Activated B cell treated with CpG ODN at 0.5 μM for 24 hours (primary cell): ENCODE data around the gene ATP6V1F. TPM values are rescaled to one million over a fixed set of nuclear protein-coding genes. Genes with fewer than 3 reads are reported as not detected.

Experiments used
- ATAC-seq: fragments of 200-7000 bp; cut with Tn5 transposase; one replicate; pipeline ENCODE4 v1.10.0; 2021; ENCODE audit warnings: low read depth, mild to moderate bottlenecking, moderate library complexity
- CTCF ChIA-PET: fragments of 350-600 bp; sonication (Branson Sonifier 250); formaldehyde crosslinking; loops from one replicate; lab custom pipeline; 2021; ENCODE audit warnings: antibody characterized with exemption; lab: Charles Lee
- POLR2A ChIA-PET: fragments of 350-600 bp; sonication (Branson Sonifier 250); formaldehyde crosslinking; loops from one replicate; lab custom pipeline; 2021; ENCODE audit warnings: antibody characterized with exemption; lab: Charles Lee
- DNase-seq: peaks from one replicate; pipeline ENCODE4 v3.0.0; 2022
- H3K27ac Mint-ChIP-seq: one replicate; pipeline ENCODE4 v1.8.0; 2020; ENCODE audit warnings: mixed read lengths
- H3K27me3 Mint-ChIP-seq: one replicate; pipeline ENCODE4 v1.8.0; 2021; ENCODE audit warnings: mixed read lengths
- H3K36me3 Mint-ChIP-seq: one replicate; pipeline ENCODE4 v1.8.0; 2021; ENCODE audit warnings: low read depth, mixed read lengths
- H3K4me1 Mint-ChIP-seq: one replicate; pipeline ENCODE4 v1.8.0; 2021; ENCODE audit warnings: mixed read lengths
- H3K4me3 Mint-ChIP-seq: one replicate; pipeline ENCODE4 v1.8.0; 2020; ENCODE audit warnings: mild to moderate bottlenecking, mixed read lengths
- H3K9me3 Mint-ChIP-seq: one replicate; pipeline ENCODE4 v1.8.0; 2020; ENCODE audit warnings: mixed read lengths
- intact Hi-C: fragments of 100-400 bp; cut with micrococcal nuclease; formaldehyde crosslinking; loops from one replicate; pipeline ENCODE4 v1.15.1; 2024
- total RNA-seq: library from RNA; stranded (reverse); gene quantifications from 2 replicates; pipeline ENCODE4 v1.2.3, GENCODE V29; 2022
- TF ChIP-seq, protein P1 (sequence below): fragments of 200-600 bp; IDR thresholded peaks from one replicate; pipeline ENCODE4 v1.8.0; 2022; ENCODE audit warnings: antibody characterized with exemption, mild to moderate bottlenecking

Gene ATP6V1F
- total RNA-seq, 1 donor from 2014 or later = 100.0 TPM

DNA sequence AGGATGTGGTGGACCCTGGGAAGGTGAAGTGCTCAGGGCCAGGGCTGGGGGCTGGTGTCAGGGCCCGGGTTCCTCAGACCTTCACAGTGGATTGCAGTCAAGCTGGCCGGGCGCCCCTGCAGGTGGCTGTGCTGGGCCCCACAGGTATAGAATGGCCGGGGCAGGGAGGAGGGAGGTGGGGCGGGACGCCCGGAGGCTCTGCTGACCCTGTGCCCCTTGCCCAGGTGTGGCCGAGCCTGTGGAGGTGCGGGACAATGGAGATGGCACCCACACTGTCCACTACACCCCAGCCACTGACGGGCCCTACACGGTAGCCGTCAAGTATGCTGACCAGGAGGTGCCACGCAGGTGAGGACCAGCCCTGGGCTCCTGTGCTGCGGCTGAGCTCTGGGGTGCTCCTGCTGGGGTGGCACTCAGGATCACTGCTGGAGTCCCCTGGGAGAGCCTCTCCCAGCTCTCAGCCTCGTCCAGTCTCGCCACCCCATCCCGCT, 14.9 kb upstream of the ATP6V1F start:
- TF ChIP-seq, protein P1, sequence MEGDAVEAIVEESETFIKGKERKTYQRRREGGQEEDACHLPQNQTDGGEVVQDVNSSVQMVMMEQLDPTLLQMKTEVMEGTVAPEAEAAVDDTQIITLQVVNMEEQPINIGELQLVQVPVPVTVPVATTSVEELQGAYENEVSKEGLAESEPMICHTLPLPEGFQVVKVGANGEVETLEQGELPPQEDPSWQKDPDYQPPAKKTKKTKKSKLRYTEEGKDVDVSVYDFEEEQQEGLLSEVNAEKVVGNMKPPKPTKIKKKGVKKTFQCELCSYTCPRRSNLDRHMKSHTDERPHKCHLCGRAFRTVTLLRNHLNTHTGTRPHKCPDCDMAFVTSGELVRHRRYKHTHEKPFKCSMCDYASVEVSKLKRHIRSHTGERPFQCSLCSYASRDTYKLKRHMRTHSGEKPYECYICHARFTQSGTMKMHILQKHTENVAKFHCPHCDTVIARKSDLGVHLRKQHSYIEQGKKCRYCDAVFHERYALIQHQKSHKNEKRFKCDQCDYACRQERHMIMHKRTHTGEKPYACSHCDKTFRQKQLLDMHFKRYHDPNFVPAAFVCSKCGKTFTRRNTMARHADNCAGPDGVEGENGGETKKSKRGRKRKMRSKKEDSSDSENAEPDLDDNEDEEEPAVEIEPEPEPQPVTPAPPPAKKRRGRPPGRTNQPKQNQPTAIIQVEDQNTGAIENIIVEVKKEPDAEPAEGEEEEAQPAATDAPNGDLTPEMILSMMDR = no peak
- Mint-ChIP-seq H3K36me3 (no peaks in the 10 kb centered on the region), H3K9me3 (no peaks in the 10 kb centered on the region), H3K27me3 (no peaks in the 10 kb centered on the region), H3K4me3 (no peak overlapping the region), H3K4me1 (no peaks in the 10 kb centered on the region), H3K27ac (no peak overlapping the region)
- intact Hi-C loops = loop anchor here (2.0 kb wide), 1 partner anchor 15 kb away; the partner anchor contains the start of gene ATP6V1F
- ChIA-PET CTCF (no interaction called here), POLR2A (no interaction called here)
- DNase-seq (no peak), ATAC-seq (no peak)

DNA sequence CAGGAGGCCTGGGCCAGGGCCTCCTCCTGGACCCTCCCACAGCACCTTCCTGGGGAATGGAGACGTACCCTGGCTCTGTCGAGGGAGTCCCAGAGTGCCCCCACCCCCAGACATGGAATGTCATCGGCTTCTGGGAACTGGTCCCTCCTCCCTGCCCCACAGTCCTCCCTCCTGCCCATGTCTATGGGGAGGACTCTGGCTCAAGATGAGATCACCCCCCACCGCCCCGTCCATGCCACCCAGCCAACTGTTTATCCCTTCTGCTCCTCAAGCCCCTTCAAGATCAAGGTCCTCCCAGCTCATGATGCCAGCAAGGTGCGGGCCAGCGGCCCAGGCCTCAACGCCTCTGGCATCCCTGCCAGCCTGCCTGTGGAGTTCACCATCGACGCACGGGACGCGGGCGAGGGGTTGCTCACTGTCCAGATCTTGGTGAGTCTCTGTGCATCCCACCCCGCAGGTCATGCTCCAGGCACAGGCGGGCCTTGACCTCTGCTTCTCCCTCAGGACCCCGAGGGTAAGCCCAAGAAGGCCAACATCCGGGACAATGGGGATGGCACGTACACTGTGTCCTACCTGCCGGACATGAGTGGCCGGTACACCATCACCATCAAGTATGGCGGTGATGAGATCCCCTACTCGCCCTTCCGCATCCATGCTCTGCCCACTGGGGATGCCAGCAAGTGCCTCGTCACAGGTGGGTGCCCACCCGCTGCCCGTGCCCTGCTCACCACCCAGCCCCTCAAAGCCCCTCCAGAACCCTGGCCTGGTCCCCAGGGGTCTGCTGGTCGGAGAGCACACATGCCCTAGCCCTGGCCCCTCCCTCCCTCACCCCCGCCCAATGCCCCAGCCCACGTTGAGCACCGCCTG, 14.1 kb upstream of the ATP6V1F start:
- Mint-ChIP-seq H3K36me3 (no peaks in the 10 kb centered on the region), H3K27me3 (peaks cover 5% of the 10 kb centered on the region), H3K27ac (no peak overlapping the region), H3K9me3 (no peaks in the 10 kb centered on the region), H3K4me1 (no peaks in the 10 kb centered on the region), H3K4me3 (no peak overlapping the region)
- DNase-seq (no peak), ATAC-seq (no peak)
- ChIA-PET POLR2A (no interaction called here), CTCF (no interaction called here)
- intact Hi-C loops = no loop called here
- TF ChIP-seq, protein P1 = no peak

DNA sequence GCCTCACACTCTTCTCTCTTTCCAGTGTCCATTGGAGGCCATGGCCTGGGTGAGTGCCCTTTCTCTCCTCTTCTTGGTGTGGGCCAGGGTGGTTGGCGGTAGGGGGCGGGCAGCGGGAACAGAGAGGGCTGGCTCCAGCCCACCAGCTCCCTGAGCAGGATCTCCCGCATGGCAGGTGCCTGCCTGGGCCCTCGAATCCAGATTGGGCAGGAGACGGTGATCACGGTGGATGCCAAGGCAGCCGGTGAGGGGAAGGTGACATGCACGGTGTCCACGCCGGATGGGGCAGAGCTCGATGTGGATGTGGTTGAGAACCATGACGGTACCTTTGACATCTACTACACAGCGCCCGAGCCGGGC, 13.5 kb upstream of the ATP6V1F start:
- CTCF ChIA-PET = no interaction called here
- H3K27me3 Mint-ChIP-seq = peaks cover 7% of the 10 kb centered on the region
- ATAC-seq (no peak), DNase-seq (no peak)
- no peaks in the 10 kb centered on the region for H3K9me3 Mint-ChIP-seq
- intact Hi-C loops = no loop called here
- H3K27ac Mint-ChIP-seq = no peak overlapping the region
- H3K4me3 Mint-ChIP-seq = no peak overlapping the region
- TF ChIP-seq, protein P1 = no peak
- POLR2A ChIA-PET = no interaction called here
- H3K36me3 Mint-ChIP-seq = no peaks in the 10 kb centered on the region
- H3K4me1 Mint-ChIP-seq = no peaks in the 10 kb centered on the region

DNA sequence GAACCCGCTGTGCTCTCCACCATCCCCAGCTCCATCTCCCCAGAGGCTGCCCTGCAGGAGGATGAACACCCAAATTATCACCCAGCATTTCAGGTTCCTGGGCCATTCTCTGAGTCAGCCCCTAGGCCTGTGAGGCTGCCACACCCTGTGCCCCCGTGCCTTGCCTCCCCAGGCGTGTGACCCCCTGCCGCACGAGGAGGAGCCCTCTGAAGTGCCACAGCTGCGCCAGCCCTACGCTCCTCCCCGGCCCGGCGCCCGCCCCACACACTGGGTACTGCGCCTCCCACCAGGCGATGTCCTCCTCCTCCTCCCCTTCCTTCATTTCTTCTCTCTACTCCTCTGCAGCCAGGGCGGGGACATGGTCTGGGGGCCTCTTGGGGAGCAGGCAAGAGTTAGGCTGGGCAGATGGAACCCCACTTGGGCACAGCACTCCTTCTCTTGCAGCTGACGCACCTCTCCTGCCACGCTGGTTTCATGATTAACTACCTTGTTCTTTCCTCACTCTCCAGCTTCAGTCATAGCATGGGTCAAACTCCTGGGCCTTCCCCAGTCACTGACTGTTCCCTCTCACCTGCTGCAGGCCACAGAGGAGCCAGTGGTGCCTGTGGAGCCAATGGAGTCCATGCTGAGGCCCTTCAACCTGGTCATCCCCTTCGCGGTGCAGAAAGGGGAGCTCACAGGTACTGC, 12.7 kb upstream of the ATP6V1F start:
- peaks cover 7% of the 10 kb centered on the region for H3K27me3 Mint-ChIP-seq
- intact Hi-C loops = no loop called here
- POLR2A ChIA-PET = no interaction called here
- H3K4me3 Mint-ChIP-seq = no peak overlapping the region
- H3K4me1 Mint-ChIP-seq = no peaks in the 10 kb centered on the region
- TF ChIP-seq, protein P1 = no peak
- no peaks in the 10 kb centered on the region for H3K36me3 Mint-ChIP-seq
- H3K27ac Mint-ChIP-seq = no peak overlapping the region
- DNase-seq (no peak), ATAC-seq (no peak)
- CTCF ChIA-PET = no interaction called here
- no peaks in the 10 kb centered on the region for H3K9me3 Mint-ChIP-seq
